ENCODE results near the gene PPFIA4.
A peak's percentile ranks its signal among the peaks of the same experiment; 100 is the strongest.

The PPFIA4 gene

DNA sequence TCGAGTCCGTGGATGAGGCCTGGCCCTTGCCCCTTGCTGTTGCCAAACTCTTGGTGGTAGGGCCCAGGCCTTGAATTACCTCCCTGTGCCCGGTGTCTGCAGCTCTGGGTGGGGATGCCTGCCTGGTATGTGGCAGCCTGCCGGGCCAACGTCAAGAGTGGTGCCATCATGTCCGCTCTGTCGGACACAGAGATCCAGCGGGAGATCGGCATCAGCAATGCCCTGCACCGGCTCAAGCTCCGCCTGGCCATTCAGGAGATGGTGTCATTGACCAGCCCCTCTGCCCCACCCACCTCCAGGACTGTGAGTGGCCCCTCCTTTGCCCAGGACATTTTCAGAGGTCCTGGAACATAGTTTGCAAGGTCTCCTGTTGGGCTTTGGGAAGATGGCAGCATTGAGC is 33.8 kb downstream of the PPFIA4 start:
- no peak for DNase-seq

DNA sequence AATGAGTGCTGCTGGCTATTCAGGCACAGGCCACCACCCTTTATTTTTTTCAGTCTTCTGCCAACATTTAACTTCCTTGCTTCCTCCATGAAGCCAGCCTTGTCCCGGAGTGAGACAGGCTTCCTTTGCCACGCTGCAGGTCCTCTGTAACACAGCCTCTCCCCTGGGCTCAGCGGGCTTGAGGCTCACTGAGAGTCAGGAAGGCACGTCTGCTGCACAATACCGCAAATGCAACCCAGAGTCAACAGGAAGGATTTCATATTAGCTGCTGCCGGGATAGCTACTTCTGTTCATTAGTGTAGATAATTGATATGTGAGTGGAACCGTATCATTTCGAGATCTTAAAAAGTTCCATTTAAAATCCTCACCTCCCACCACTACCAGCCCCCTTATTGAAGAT is 37.0 kb downstream of the PPFIA4 start:
- no peak for DNase-seq

DNA sequence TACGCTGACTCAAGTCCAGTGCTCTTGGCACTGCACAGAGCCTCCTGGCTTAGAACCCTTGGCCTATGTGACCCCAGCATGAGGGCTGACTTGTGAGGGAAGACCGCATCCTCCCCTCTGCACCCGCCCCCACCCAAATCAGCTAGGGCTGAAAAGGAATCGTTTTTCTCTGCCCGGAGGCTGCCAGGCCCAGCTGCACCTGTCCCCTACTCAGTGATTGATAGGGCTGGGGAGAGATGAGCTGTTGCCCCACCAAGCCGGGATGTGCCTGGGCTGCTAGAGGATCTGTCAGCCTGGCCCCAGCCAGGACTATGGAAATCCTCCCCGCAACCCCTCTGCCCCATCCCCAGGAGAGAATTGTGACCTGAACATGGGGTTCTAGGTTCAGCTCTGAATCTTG is 38.9 kb downstream of the PPFIA4 start:
- DNase-seq = no peak

DNA sequence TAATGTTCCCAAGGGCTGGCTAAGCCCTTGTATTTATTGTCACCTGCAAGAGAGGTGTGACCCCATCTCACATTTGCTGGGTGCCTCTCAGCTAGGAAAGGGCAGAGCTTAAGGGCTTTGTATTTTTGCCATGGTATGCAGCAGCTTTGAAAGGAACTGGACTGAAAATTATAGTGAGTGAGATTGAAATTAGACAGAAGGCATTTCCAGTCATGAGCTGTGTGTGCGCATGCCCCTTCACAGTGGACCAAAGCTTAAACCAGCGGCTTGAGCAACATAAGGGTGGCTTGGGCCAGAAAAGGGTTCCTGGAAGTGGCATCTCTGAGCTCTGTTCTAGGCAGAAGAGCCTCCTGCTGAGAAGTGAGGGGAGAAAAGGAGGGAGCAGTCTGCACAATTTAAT is 39.7 kb downstream of the PPFIA4 start:
- DNase-seq = no peak

DNA sequence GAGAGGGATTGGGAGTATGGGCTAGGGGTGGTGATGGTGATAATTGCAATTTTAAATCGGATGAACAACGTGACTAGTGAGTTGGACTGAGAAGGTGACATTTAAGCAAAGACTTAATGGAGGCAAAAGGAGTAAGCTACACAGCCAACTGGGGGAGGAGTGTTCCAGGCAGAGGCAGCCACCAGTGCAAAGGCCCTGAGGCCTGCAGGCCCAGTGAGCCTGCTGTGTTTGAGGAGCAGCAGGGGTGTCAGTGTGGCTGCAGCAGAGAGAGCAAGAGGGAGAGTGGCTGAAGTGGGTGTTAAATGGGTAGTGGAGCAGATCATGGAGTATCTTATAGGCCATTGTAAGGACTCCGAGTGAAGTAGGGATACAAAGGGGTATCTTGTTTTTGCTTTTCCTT is 40.7 kb downstream of the PPFIA4 start:
- DNase-seq = no peak

DNA sequence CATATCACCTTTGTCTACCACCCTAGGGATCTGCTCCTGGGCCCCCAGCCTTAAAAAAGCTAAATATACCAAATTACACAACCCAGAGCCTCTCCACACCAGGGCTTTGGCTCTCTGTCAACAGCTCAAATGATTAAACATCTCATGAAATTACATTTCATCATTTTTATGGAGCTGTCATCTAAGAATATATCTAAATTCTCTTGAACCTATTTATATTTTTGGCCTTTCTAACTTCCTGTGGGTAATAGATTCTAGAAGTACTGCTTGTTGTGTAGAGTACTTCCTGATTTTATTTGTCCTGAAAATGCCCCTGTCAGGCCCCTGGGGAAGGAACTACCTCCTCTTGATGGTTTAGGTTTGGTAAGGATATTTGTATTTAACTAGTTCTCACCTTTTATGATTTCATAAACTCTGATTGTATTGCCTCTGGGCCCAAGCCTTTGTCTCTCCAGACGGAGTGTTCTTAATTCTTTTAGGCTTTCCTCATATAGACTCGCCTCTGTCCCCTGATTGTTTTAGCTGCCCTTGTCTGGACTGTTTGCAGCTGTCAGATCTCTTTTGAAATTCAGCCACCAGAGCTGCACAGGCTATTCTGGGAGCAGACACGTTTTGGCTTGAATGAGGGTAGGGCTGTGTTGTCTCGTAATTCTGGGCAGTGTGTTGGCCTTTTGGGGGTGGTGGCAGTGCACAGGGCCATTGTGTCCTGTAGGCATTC is 42.9 kb downstream of the PPFIA4 start:
- no peak for DNase-seq

DNA sequence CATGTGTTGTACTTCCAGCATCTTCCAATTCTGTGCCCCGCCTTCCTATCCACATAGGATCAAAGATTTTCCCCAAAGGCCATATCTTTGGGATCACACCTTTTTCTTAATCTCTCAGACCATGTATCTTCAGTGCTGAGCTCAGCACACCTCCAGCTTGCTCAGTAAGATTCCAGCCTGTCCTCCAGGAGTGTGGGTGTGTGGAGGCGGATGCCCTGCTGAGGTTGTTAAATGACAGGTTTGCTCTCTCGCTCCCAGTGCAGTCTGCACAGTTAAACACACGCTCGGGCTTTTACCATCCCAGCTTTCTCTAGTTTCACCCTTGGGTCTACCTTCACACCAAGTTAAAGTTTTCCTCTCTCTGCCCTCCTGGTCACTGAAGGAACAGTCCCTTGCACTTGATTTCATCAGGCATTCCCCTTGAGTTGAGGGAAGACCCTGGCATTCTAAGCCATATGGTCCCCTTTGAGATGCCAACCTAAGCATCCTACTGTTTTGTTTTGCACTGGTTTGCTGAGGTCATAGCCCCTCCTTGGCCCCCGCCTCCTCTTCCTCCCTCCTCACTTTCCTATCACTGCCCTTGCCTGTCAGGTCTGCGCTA is 45.8 kb downstream of the PPFIA4 start:
- DNase-seq = no peak

DNA sequence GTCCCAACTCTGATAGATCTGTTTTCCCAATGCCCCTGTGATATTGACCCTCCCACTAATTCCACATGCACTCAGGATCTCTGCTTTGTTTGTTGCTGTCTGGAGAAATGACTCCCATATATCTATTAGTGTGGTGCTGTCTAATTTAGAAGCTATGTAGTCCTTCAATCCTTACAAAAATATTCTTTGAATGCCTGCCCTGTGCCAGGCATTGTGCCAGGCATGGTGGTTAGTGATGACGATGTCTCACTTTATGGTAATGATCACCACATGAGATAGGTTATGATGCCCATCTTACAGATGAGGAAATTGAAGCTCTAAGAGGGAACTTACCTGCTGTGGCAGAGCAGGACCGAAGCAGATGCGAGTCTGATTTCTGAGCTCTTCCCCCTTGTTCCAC is 46.6 kb downstream of the PPFIA4 start:
- DNase-seq = no peak

DNA sequence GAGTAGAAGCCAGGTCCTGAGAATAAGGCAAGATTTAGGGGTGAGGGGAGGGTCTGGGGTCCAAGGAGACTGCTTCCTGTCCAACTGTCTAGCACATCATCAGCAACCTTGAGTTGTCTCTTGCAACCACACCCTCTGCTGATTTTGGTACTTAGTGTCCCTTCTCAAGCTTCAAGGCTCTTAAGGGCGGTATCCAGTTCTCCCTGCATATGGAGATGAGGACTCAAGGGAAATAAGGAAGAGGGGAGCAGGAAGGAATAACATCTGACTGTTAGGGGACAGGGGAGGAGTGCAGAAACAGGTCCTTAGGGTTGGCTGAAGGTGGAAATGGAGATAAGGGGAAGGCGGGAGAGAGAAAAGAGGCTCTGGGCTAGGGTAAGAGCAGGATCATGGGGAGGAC is 47.2 kb downstream of the PPFIA4 start:
- no peak for DNase-seq

DNA sequence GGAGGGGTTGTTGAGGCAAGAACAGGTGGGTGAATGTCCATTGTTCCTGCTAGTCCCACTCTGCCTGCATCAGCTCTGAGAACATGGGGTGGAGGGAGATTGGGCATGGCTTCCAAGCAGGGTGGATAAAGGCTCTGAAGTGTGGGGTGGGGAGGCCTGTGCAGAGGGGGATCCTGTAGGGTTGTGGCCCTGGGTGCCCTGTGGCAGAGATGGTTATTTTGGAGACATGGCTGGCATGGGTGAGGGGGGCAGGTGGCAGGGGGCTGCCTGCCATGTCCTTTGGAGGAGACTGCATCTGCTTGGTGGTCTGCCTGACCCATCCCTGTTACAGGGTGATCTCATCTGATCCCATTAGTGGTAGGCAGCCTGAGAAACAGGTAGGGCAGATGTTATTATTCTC is 48.3 kb downstream of the PPFIA4 start:
- no peak for DNase-seq

DNA sequence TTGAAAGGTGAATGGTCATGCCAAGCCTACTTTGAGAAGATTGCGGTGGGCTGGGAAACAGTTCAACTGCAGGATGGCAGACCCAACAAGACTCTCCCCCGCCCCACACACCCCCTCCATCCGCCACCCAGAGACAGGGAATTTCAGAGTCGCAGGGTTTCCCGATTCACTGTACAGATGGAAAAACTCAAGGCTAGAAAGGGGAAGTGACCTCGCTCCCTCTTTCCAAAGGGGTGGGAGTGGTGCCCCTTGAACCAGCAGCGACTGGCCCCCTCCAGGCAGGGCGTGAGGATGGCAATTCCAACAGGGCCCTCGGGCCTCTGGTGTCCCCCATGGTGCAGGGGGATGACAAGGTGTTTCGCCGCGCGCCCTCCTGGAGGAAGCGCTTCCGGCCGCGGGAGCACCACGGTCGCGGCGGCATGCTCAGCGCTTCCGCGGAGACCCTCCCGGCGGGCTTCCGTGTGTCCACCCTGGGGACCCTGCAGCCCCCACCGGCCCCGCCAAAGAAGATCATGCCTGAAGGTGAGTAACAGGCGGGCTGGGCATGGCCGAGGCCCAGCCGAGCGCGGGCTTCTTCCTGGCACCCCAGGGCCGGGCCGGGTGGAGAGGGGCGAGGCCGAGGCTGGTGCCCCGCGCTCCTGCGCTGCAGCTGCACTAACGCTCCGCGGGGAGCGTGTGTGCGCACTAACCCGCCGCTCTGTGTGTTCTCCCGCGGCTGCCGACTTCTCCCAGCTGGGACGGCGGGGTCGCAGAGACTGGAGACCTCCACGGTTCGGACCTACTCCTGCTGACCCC is 49.1 kb downstream of the PPFIA4 start:
- peak; percentile 25 for DNase-seq

DNA sequence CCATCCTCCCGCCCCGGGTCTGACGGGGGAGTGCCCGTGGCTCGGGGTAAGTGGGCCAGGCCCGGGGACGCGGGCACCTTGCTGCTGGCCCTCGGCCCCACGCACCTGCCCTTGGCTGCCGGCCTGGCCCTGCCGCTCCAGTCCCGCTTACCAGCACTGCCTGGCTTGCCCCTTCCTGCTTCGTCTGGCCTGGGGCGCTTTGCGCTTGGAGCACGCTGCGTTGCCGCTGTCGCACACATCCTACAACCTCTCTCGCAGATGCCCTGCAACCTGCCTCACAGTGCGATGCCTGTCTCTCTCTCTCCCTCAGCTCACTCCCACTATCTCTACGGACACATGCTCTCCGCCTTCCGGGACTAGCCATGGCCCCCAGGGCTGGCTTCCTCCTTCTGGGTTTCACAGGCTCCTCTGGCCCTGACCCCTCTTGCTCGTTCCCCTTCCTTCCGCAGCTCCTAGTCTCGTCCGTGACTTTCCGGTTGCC is 49.8 kb downstream of the PPFIA4 start:
- DNase-seq = no peak

DNA sequence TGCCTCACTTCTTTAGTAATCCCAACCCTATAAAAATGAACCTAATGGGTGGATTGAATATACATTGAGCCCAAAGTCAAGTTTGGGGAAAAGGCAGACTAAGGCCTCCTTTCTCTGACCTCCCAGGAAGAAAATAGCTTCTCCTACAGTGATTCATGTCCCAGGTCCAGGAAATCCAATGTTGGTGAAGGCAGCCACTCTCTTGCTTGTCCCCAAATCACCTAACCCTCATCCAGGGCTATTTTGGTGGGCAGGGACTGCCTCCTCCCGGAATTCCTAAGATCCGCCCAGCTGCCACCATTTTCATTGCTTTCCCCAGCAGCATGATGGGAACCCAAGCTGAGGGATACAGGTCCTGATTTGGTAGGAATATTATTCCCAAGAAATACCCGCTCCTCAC is 51.1 kb downstream of the PPFIA4 start:
- DNase-seq = no peak

DNA sequence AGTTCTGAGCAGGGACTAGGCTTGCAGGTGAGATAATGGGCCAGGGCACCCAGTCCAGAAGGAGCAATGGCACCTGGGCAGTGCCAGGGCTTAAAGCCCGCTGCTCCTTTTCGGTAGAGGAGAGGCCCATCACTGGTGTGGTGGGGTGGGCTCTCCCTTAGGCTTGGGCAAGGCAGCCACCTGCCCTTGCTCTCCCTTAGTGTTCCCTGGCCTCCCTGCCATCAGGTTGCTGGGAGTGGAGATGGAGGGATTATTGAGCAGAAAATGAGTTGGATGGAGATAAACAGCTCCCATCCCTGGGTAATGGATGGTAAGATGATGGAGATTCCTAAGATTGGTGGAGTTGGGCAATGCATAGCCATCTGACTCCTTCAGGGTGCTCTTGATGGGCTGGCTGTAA is 51.7 kb downstream of the PPFIA4 start:
- DNase-seq = no peak

DNA sequence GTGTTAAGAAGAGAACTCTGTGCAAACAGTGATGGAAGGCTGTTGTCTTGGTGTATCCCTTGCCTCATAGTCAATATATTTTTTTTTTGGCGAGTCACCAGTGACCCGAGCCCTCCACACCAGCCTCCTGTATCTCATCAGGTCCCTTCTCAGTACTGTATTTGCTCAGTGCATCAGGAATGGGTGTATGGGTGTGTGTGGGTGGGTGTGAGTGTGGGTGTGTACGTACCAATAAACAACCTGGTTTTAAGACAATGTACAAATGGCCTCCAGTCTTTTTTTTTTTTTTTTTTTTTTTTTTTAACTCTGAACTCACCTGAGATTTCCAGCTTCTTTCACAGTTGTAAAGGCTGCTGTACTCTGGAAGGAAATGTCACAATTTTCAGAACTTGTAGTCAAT is 52.2 kb downstream of the PPFIA4 start:
- no peak for DNase-seq

DNA sequence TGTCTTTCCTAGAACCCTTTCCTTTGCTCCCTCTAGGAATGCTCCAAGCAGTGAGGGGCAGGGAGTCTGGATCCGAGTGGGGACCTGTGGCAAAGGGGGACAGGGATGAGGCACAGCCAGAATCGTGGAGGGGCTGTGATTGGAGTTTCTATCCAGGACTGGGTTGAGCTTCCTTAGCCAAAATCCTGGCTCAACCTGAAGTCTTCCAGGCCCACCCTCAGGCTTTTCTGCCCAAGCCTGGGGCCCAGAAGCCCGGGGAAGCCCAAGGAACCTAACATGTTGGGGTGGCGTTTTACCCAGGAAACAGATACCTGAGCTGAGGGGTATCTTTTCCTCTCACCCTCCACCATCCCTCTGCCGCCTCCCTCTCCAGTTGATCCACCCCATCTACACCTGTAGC is 54.2 kb downstream of the PPFIA4 start:
- no peak for DNase-seq

DNA sequence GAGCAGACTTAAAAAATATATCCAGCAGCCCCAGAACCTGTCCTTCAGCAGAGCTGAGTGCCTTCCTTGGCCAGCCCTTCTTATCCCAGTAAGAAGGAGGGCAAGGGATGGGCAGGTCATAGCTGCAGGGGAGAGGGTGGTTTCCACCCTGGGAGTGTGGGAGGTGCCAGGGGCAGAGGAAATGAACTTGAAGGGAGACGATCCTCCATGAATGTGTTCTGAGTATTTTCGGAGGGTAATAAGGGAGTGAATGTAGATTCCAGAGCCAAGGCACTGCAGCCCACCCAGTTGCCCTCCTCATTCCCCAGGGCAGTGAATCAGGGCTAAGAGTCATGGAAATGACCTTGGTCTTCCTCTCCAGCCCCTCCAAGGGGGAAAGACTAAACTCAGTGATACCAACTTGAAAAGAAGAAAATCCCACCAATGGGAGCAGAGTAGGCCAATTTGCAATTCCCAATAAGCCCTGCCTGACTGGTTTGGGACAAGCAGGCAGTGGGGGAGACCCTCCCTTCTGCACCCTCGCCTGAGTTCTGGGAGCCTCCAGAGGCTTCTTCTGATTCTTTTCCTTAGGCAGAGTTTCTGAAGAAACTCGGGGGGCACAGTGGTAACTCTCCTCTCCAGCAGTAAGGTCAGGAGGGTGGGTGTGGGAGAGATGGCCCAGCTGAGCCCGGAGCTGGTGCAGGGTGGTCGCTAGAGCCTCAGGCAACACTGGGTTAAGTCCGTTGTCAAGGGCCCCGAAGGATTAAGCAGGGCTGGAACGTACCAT is 55.4 kb downstream of the PPFIA4 start:
- DNase-seq = no peak

DNA sequence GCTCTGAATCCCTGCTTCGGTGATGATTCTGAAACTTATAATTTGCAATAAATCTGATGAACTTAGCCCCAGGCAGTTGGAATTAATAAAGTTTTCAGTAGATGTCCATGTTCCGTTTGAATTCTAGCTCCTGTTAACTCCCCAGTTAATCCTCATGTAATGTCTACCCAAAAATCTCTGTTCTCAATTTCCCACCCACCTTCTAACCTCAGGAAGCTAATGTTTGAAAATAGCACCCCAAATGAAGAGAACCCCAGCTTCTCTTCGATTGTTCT is 55.9 kb downstream of the PPFIA4 start:
- DNase-seq = no peak

DNA sequence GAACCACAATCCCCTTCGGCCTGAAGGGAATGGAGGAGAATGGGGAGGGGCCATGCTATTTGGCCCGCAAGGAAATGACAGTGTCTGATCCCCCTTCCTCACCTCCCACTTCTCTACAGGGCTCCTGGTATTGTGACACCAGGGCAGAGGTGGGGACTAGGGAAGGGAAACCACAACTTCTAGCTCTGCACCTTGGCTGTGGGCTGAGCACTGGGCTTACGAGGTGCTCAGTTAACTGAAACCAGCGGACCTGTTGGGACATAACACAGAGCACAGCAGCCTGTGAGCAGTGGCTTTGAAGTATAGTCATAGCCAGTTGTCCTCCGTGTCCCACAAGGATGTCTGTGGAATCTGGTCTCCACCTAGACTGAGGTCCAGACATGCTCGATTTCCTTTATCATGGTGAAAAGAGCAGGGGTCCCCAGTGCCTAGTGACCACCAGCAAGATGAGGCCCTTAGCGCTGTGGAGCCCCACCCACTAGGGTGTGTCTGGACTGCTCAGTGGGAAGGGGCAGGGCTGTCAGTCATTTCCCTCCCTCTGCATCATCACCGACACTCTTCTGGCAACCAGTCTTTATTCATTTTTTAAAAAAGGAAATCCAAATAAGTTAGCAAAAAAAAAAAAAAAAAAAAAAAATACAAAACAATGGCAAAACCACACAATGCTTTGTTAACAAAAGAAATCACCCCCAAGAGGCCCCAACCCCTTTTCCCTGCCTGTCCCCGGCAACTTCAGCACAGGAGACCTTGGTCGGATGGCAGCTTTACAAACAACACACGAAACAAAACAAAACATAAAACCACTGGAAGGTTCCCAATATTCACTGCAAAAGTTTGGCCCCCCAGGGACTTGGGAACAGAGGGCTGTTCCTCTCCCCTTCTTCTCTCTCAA is 56.5 kb downstream of the PPFIA4 start:
- DNase-seq = no peak

DNA sequence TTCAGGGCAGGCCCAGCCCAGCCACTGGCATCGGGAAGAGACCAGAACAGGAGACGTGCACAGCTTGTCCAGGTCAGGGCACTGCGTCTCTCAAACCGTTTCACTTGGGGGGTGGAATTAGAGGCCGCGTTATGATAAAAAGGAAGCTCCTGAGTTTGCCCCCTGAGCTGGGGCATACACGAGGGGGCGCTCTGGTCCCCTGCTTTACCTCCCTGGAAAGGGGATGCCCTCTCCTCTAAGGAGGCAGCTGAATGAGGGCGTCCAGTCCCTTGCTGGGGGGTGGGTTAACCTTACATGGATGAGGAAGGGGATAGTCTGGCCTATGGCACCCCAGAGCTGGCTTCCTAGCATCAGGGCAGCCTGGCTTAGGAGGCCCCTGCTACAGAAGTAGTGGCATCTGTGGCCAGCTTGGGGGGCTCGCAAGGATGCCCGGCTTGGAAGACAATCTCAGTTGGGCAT is 57.2 kb downstream of the PPFIA4 start:
- DNase-seq = no peak

DNA sequence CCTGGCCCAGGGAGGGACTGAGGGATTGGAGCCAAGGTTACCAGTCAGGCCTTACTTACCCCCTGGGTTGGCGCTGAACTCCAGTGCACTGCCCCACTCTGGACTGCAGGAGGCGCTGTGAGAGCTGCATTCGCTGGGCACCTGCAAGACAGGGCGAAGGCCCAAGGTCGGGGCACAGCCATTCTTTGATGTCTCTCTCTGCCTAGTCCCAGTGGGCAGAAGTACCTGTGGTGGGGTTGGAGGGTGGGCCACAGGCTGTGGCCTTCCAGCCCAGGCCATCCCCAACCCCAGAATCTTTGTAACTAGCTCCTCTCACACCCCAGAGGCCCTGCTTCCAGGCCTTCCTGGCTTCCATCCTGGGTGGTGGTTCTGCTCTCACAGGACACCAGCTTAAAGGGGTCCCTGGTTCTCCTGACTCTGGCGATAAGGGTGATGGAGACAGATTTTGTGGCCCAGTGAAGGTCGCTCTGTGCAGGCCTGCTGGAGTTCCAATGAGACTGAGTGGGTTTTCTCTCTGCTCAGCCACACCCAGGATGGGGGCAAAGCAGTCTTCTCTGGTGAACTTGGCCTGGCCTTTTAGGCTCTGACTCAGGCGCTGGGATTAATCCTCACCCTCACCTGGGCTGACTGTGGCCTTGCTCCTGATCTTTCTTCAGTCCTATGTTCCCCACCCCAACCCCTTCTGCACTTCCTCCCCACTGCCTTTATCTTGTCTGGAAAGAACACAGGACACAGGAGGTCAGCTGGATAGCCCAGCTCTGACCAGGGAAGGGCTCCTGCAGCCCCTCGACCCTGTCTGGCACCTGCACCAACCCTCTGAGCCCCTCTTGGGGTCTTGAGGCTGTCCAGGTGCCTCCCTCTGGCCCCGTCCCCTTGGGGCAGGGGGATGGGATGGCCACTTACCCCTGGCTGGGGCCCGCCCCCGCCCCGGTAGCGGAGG is 58.6 kb downstream of the PPFIA4 start:
- DNase-seq = peak; percentile 51
